DOHH2 (cell line): ENCODE results near the gene MTR.

ENCODE experiments used
- EZH2phosphoT487 ChIP-seq: fragments of 200-600 bp; sonication (generic); IDR thresholded peaks from 2 replicates; pipeline ENCODE4 v1.6.1; 2017; ENCODE audit warnings: borderline replicate concordance, mild to moderate bottlenecking, antibody characterized with exemption, low read length, moderate library complexity, mixed read lengths
- TF ChIP-seq, protein P1 (sequence below): fragments of 200-600 bp; sonication (generic); IDR thresholded peaks from one replicate; pipeline ENCODE4 v1.5.1; 2014; ENCODE audit warnings: antibody characterized with exemption, mild to moderate bottlenecking, low read depth, low read length; ENCODE audit not compliant: poor library complexity, severe bottlenecking

DNA sequence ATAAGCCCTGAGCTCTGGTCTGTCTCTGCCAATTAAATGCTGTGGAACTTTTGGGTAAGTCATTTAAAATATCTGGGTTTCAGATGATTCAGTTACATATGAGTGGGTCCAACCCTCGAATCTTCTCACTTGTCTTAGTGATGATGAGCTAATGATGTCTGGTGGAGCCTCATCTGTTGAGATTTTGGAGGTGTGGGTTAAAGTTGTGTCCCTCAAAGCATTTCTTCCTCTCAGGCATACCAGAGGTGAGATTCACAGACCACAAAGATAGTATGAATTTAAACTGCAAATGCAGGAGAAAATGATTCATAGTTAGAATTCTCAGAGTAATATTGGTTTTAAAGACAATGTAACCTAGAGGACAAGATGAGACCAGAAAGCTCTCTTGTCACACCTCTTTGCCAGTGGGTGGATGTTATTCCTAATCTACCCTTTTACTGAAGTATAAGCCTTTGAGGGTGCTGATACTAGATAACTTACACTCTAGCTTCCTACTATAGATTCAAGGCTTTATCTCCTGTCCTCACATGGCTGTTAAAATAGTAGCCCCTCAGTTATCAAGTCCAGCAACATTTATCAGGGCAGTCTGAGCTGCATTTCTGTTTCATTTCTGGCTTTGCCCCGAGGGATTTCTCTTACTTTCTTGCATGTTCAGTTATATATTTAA is 118.4 kb downstream of the MTR start:
- TF ChIP-seq, protein P1, sequence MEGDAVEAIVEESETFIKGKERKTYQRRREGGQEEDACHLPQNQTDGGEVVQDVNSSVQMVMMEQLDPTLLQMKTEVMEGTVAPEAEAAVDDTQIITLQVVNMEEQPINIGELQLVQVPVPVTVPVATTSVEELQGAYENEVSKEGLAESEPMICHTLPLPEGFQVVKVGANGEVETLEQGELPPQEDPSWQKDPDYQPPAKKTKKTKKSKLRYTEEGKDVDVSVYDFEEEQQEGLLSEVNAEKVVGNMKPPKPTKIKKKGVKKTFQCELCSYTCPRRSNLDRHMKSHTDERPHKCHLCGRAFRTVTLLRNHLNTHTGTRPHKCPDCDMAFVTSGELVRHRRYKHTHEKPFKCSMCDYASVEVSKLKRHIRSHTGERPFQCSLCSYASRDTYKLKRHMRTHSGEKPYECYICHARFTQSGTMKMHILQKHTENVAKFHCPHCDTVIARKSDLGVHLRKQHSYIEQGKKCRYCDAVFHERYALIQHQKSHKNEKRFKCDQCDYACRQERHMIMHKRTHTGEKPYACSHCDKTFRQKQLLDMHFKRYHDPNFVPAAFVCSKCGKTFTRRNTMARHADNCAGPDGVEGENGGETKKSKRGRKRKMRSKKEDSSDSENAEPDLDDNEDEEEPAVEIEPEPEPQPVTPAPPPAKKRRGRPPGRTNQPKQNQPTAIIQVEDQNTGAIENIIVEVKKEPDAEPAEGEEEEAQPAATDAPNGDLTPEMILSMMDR: no peak
- no peak for TF ChIP-seq EZH2phosphoT487
